ENCODE data around the gene XYLT1.

Gene XYLT1

GRCh38 chr16:17244872-17245551, 225.7 kb downstream of the XYLT1 start:
- DNase-seq: no peak

- DNase-seq: no peak
Observed at GRCh38 chr16:17241264-17241835, 229.4 kb downstream of the XYLT1 start.

GRCh38 chr16:17238285-17239028, 232.3 kb downstream of the XYLT1 start:
- DNase-seq: no peak

GRCh38 chr16:17237350-17237944, 233.3 kb downstream of the XYLT1 start:
- DNase-seq: no peak

- no peak for DNase-seq
Observed at GRCh38 chr16:17235147-17235815, 235.5 kb downstream of the XYLT1 start.

- DNase-seq: no peak
Observed at GRCh38 chr16:17233318-17234002, 237.3 kb downstream of the XYLT1 start.

- no peak for DNase-seq
Observed at GRCh38 chr16:17232487-17232886, 238.3 kb downstream of the XYLT1 start.

GRCh38 chr16:17231972-17232371, 238.8 kb downstream of the XYLT1 start:
- DNase-seq: no peak

- no peak for DNase-seq
Observed at GRCh38 chr16:17230932-17231581, 239.7 kb downstream of the XYLT1 start.

- no peak for DNase-seq
Observed at GRCh38 chr16:17229766-17230165, 241.0 kb downstream of the XYLT1 start.

GRCh38 chr16:17229131-17229530, 241.6 kb downstream of the XYLT1 start:
- no peak for DNase-seq

GRCh38 chr16:17228708-17229055, 242.1 kb downstream of the XYLT1 start:
- no peak for DNase-seq

- DNase-seq: no peak
Observed at GRCh38 chr16:17228048-17228707, 242.6 kb downstream of the XYLT1 start.

- DNase-seq: no peak
Observed at GRCh38 chr16:17227278-17227677, 243.5 kb downstream of the XYLT1 start.

- no peak for DNase-seq
Observed at GRCh38 chr16:17225541-17225940, 245.2 kb downstream of the XYLT1 start.

GRCh38 chr16:17224879-17225281, 245.9 kb downstream of the XYLT1 start:
- DNase-seq: no peak

GRCh38 chr16:17224350-17224749, 246.4 kb downstream of the XYLT1 start:
- no peak for DNase-seq

GRCh38 chr16:17223576-17223975, 247.2 kb downstream of the XYLT1 start:
- DNase-seq: no peak

GRCh38 chr16:17222871-17223401, 247.8 kb downstream of the XYLT1 start:
- DNase-seq: no peak

GRCh38 chr16:17219991-17220390, 250.8 kb downstream of the XYLT1 start:
- DNase-seq: no peak

- no peak for DNase-seq
Observed at GRCh38 chr16:17215936-17216335, 254.8 kb downstream of the XYLT1 start.
